Neural cell (in vitro differentiated cells): ENCODE measurements around the gene GDNF.
"Not testable (repeated sequence)": the region's sequence is repeated elsewhere in the genome, so short reads cannot be mapped to it uniquely, and the experiment has no call there.

ENCODE experiments used
- EP300 ChIP-seq: fragments of 450-650 bp; conservative IDR thresholded peaks from 2 replicates; pipeline ENCODE4 v1.6.1; 2014; ENCODE audit warnings: antibody characterized with exemption, mild to moderate bottlenecking, moderate library complexity; ENCODE audit not compliant: poor library complexity, severe bottlenecking
- EZH2 ChIP-seq: fragments of 200-600, 300-800 bp; shearing (Covaris generic), sonication (generic); IDR thresholded peaks from 2 replicates; pipeline ENCODE4 v1.6.1; 2014; ENCODE audit warnings: antibody characterized with exemption, low read length, borderline replicate concordance, mild to moderate bottlenecking; ENCODE audit not compliant: insufficient read depth, poor library complexity, severe bottlenecking
- RAD21 ChIP-seq: fragments of 450-650 bp; conservative IDR thresholded peaks from 2 replicates; pipeline ENCODE4 v1.6.1; 2014; ENCODE audit warnings: antibody characterized with exemption, mild to moderate bottlenecking, moderate library complexity
- TAF1 ChIP-seq: IDR thresholded peaks from 2 replicates; pipeline ENCODE4 v1.6.1; 2012; ENCODE audit warnings: low read depth
- TF ChIP-seq, protein P1 (sequence below): fragments of 450-650 bp; IDR thresholded peaks from 2 replicates; pipeline ENCODE4 v1.5.1; 2014; ENCODE audit warnings: antibody characterized with exemption, mild to moderate bottlenecking, moderate library complexity; ENCODE audit not compliant: poor library complexity, severe bottlenecking

DNA sequence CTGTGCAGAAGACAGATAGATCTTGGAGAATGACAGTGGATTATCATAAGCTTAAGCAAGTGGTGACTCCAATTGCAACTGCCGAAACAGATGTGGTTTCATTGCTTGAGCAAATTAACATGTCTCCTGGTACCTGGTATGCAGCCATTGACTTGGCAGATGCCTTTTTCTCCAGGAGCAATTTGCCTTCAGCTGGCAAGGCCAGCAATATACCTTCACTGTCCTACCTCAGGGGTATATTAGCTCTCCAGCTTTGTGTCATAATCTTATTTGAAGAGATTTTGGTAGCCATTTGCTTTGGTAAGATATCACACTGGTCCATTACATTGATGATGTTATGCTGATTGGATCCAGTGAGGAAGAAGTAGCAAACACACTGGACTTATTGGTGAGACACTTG is 43.4 kb downstream of the GDNF start:
- TF ChIP-seq, protein P1, sequence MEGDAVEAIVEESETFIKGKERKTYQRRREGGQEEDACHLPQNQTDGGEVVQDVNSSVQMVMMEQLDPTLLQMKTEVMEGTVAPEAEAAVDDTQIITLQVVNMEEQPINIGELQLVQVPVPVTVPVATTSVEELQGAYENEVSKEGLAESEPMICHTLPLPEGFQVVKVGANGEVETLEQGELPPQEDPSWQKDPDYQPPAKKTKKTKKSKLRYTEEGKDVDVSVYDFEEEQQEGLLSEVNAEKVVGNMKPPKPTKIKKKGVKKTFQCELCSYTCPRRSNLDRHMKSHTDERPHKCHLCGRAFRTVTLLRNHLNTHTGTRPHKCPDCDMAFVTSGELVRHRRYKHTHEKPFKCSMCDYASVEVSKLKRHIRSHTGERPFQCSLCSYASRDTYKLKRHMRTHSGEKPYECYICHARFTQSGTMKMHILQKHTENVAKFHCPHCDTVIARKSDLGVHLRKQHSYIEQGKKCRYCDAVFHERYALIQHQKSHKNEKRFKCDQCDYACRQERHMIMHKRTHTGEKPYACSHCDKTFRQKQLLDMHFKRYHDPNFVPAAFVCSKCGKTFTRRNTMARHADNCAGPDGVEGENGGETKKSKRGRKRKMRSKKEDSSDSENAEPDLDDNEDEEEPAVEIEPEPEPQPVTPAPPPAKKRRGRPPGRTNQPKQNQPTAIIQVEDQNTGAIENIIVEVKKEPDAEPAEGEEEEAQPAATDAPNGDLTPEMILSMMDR, result not testable (repeated sequence)
- TF ChIP-seq EP300, RAD21, TAF1, EZH2: not testable (repeated sequence)
